IMR-90 (cell line): ENCODE measurements around the gene NPSR1. TPM values are rescaled to one million over a fixed set of nuclear protein-coding genes. Genes with fewer than 3 reads are reported as not detected.

Experiments used
- ATAC-seq: fragments of 200-7000 bp; cut with Tn5 transposase; 2 replicates; pipeline ENCODE4 v1.9.1; 2020; ENCODE audit warnings: low read depth, mild to moderate bottlenecking, moderate library complexity
- BruUV-seq: library from RNA; stranded (reverse); fragments of 400-500 nt; replicated peaks from 2 replicates; lab custom pipeline; 2021; lab: Mats Ljungman, UMichigan
- CTCF ChIA-PET: fragments of 300-600 bp; formaldehyde crosslinking; extraction: SDS; loops from one replicate; lab custom pipeline; 2021; ENCODE audit warnings: antibody characterized with exemption; lab: Yijun Ruan, JAX
- POLR2A ChIA-PET: fragments of 300-600 bp; sonication (Branson Sonifier 250); formaldehyde crosslinking; loops from one replicate; lab custom pipeline; 2022; ENCODE audit warnings: antibody characterized with exemption; ENCODE audit not compliant: unreplicated experiment; lab: Charles Lee
- DNase-seq: peaks from one replicate; pipeline ENCODE4 v3.0.0; 2013
- H2AFZ ChIP-seq: replicated peaks from 2 replicates; pipeline ENCODE3; 2013; ENCODE audit warnings: low read length, mild to moderate bottlenecking; ENCODE audit not compliant: poor library complexity
- H2AK5ac ChIP-seq: 2 replicates; pipeline ENCODE4 v1.6.1; 2013; ENCODE audit warnings: low read depth, low read length, inconsistent platforms
- H2AK9ac ChIP-seq: replicated peaks from 2 replicates; pipeline ENCODE3; 2013; ENCODE audit warnings: mild to moderate bottlenecking, low read depth, low read length, moderate library complexity; ENCODE audit not compliant: poor library complexity
- H2BK120ac ChIP-seq: 2 replicates; pipeline ENCODE4 v1.6.1; 2013; ENCODE audit warnings: low read depth, low read length, inconsistent platforms
- H2BK15ac ChIP-seq: 3 replicates; pipeline ENCODE4 v1.6.1; 2013; ENCODE audit warnings: low read depth, low read length, inconsistent platforms
- H2BK20ac ChIP-seq: 2 replicates; pipeline ENCODE4 v1.6.1; 2013; ENCODE audit warnings: low read depth, mild to moderate bottlenecking, inconsistent platforms, low read length, moderate library complexity
- H2BK5ac ChIP-seq: 2 replicates; pipeline ENCODE4 v1.6.1; 2013; ENCODE audit warnings: mild to moderate bottlenecking, low read depth, low read length, inconsistent platforms; ENCODE audit not compliant: poor library complexity, severe bottlenecking
- H3K14ac ChIP-seq: replicated peaks from 2 replicates; pipeline ENCODE4 v1.6.1; 2013; ENCODE audit warnings: low read depth, low read length, inconsistent platforms
- H3K18ac ChIP-seq: 2 replicates; pipeline ENCODE4 v1.6.1; 2013; ENCODE audit warnings: low read depth, low read length, control low read depth
- H3K23ac ChIP-seq: 2 replicates; pipeline ENCODE4 v1.6.1; 2013; ENCODE audit warnings: low read depth, low read length, inconsistent platforms
- H3K27ac ChIP-seq: 2 replicates; pipeline ENCODE4 v1.5.1; 2013; ENCODE audit warnings: mild to moderate bottlenecking, control low read depth, low read length; ENCODE audit not compliant: insufficient read depth
- H3K27me3 ChIP-seq: 2 replicates; pipeline ENCODE4 v1.6.1; 2013; ENCODE audit warnings: low read length; ENCODE audit not compliant: control insufficient read depth, insufficient read depth
- H3K36me3 ChIP-seq: 2 replicates; pipeline ENCODE4 v1.6.1; 2013; ENCODE audit warnings: low read length, mixed read lengths; ENCODE audit not compliant: control insufficient read depth, insufficient read depth
- H3K4ac ChIP-seq: 2 replicates; pipeline ENCODE4 v1.6.1; 2013; ENCODE audit warnings: low read depth, low read length, inconsistent platforms
- H3K4me1 ChIP-seq: 2 replicates; pipeline ENCODE4 v1.6.1; 2013; ENCODE audit warnings: low read length, mixed read lengths; ENCODE audit not compliant: control insufficient read depth, insufficient read depth
- H3K4me2 ChIP-seq: 2 replicates; pipeline ENCODE4 v1.6.1; 2013; ENCODE audit warnings: low read depth, mild to moderate bottlenecking, control low read depth, low read length, moderate library complexity
- H3K4me3 ChIP-seq: 2 replicates; pipeline ENCODE4 v1.5.1; 2013; ENCODE audit warnings: low read depth, mild to moderate bottlenecking, control low read depth, low read length, moderate library complexity; ENCODE audit not compliant: insufficient read depth
- H3K56ac ChIP-seq: 2 replicates; pipeline ENCODE4 v1.6.1; 2013; ENCODE audit warnings: low read length, inconsistent platforms; ENCODE audit not compliant: insufficient read depth; ENCODE audit errors: extremely low read depth
- H3K79me1 ChIP-seq, 2 experiments: 2 replicates each; pipeline ENCODE4 v1.6.1; 2013; ENCODE audit warnings: low read length in 2 of 2, inconsistent platforms in 1 of 2, low read depth in 1 of 2
- H3K9ac ChIP-seq: 2 replicates; pipeline ENCODE4 v1.6.1; 2013; ENCODE audit warnings: low read depth, low read length, control low read depth
- H3K9me1 ChIP-seq: 2 replicates; pipeline ENCODE4 v1.6.1; 2013; ENCODE audit warnings: low read length, inconsistent platforms; ENCODE audit not compliant: insufficient read depth
- H3K9me3 ChIP-seq: 2 replicates; pipeline ENCODE4 v1.6.1; 2013; ENCODE audit warnings: low read length; ENCODE audit not compliant: control insufficient read depth, insufficient read depth
- H4K20me1 ChIP-seq: 2 replicates; pipeline ENCODE4 v1.6.1; 2013; ENCODE audit warnings: low read length, inconsistent platforms; ENCODE audit not compliant: insufficient read depth
- H4K5ac ChIP-seq: 2 replicates; pipeline ENCODE4 v1.6.1; 2013; ENCODE audit warnings: mild to moderate bottlenecking, low read depth, low read length, control low read depth
- H4K8ac ChIP-seq, 2 experiments: 2 replicates each; pipeline ENCODE4 v1.6.1; 2013; ENCODE audit warnings: low read depth in 2 of 2, low read length in 2 of 2, control low read depth in 1 of 2, inconsistent platforms in 1 of 2
- H4K91ac ChIP-seq: 2 replicates; pipeline ENCODE4 v1.6.1; 2013; ENCODE audit warnings: low read depth, low read length, inconsistent platforms; ENCODE audit not compliant: insufficient read depth
- BHLHE40 ChIP-seq: fragments of 150-350 bp; IDR thresholded peaks from 2 replicates; pipeline ENCODE4 v1.6.1; 2016; ENCODE audit warnings: mild to moderate bottlenecking, low read depth, low read length
- CEBPB ChIP-seq: IDR thresholded peaks from 2 replicates; pipeline ENCODE4 v1.6.1; 2012; ENCODE audit warnings: low read depth, low read length, improper control_type of control experiment
- CHD1 ChIP-seq: IDR thresholded peaks from 2 replicates; pipeline ENCODE4 v1.6.1; 2012; ENCODE audit warnings: low read depth, low read length, improper control_type of control experiment
- FOS ChIP-seq: fragments of 150-350 bp; IDR thresholded peaks from 2 replicates; pipeline ENCODE4 v1.6.1; 2016; ENCODE audit warnings: low read depth, low read length
- MAFK ChIP-seq: IDR thresholded peaks from 2 replicates; pipeline ENCODE4 v1.6.1; 2012; ENCODE audit warnings: low read depth, low read length, improper control_type of control experiment
- MXI1 ChIP-seq: IDR thresholded peaks from 2 replicates; pipeline ENCODE4 v1.6.1; 2012; ENCODE audit warnings: low read depth, mild to moderate bottlenecking, low read length, moderate library complexity, borderline replicate concordance
- RAD21 ChIP-seq: IDR thresholded peaks from 2 replicates; pipeline ENCODE4 v1.6.1; 2012; ENCODE audit warnings: low read length, improper control_type of control experiment
- SMC3 ChIP-seq: fragments of 150-350 bp; IDR thresholded peaks from 2 replicates; pipeline ENCODE4 v1.6.1; 2016; ENCODE audit warnings: low read depth, mild to moderate bottlenecking, antibody characterized with exemption, low read length, moderate library complexity
- whole genome bisulfite sequencing, 2 experiments: methylation state at CpG; one replicate each; pipeline versions ENCODE4 v1.1.5 to v1.1.7; 2013; ENCODE audit warnings: missing lambda C conversion rate in 2 of 2; ENCODE audit not compliant: insufficient read length in 1 of 2; ENCODE audit errors: extremely low coverage in 2 of 2; 5-methylcytosine and 5-hydroxymethylcytosine counted together
- dilution Hi-C: fragments of 300-500 bp; cut with HindIII; formaldehyde crosslinking; loops from one replicate; pipeline ENCODE4 v1.14.3; 2018; ENCODE audit warnings: low sequenced_read_pairs; ENCODE audit not compliant: unreplicated experiment
- in situ Hi-C: fragments of 300-500 bp; cut with MboI; formaldehyde crosslinking; loops from 3 replicates; pipeline ENCODE4 v1.14.3; 2019; ENCODE audit warnings: low sequenced_read_pairs, inconsistent platforms, mixed read lengths
- intact Hi-C: fragments of 100-400 bp; cut with micrococcal nuclease; formaldehyde crosslinking; loops from 2 replicates; pipeline ENCODE4 v1.10.0; 2022
- polyA plus RNA-seq, 3 experiments: library from polyadenylated mRNA; depleted of rRNA; stranded (reverse); fragments of >200 nt; gene quantifications; 2 replicates each; pipeline ENCODE4 v1.2.3, GENCODE V29; 2012; ENCODE audit warnings: low replicate concordance in 1 of 3
- total RNA-seq: library from RNA; depleted of rRNA; stranded (reverse); fragments of >200 nt; gene quantifications from 2 replicates; pipeline ENCODE4 v1.2.3, GENCODE V29; 2012
- TF ChIP-seq, protein P1 (sequence below): conservative IDR thresholded peaks from 2 replicates; pipeline ENCODE4 v1.5.1; 2012; ENCODE audit warnings: mild to moderate bottlenecking, low read depth, low read length, improper control_type of control experiment
- TF ChIP-seq, protein P2 (sequence below): fragments of 150-350 bp; IDR thresholded peaks from 2 replicates; pipeline ENCODE4 v1.6.1; 2016; ENCODE audit warnings: low read depth, mild to moderate bottlenecking, low read length, moderate library complexity, borderline replicate concordance
- TF ChIP-seq, protein P3 (sequence below): fragments of 150-350 bp; IDR thresholded peaks from 2 replicates; pipeline ENCODE4 v1.6.1; 2017; ENCODE audit warnings: mild to moderate bottlenecking, antibody characterized with exemption, low read length, low read depth

The NPSR1 gene
- total and polyA plus RNA-seq, 2 of the 4 experiments (the other 2 are of a cell fraction), result not detected

DNA sequence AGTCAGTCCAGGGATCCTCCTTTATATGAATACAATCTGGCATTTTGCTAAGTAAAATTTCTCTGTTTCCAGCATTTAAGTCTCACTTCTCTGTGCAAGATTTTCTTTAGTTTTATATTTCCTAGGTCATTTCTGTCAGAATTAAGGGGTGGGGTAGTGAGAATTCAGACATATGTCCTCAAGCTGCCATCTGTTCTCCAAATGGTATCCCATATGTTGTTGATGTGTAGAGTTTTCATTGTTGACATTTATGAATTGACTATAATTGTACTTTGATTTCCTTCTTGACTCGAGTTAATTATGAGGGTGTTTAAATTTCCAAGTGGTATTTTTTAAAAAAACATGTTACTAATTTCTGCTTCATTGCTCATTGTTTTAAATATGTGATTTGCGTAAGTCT is 148.8 kb downstream of the NPSR1 start:
- intact Hi-C loops, result no loop called here

More for the DNA sequence above, 148.8 kb downstream of the NPSR1 start:
- ChIA-PET POLR2A (no interaction called here), CTCF (no interaction called here)
- H2BK20ac ChIP-seq, result no peak overlapping the region
- H2AFZ ChIP-seq, result no peak overlapping the region
- no peak overlapping the region for H2BK5ac ChIP-seq
- no peak overlapping the region for H3K56ac ChIP-seq
- no peak overlapping the region for H3K4me2 ChIP-seq
- H3K79me1 ChIP-seq, result no peaks in the 10 kb centered on the region
- TF ChIP-seq CHD1 (no peak), MXI1 (no peak), RAD21 (no peak), MAFK (no peak), FOS (no peak), BHLHE40 (no peak), SMC3 (no peak), CEBPB (no peak)
- TF ChIP-seq, protein P1, sequence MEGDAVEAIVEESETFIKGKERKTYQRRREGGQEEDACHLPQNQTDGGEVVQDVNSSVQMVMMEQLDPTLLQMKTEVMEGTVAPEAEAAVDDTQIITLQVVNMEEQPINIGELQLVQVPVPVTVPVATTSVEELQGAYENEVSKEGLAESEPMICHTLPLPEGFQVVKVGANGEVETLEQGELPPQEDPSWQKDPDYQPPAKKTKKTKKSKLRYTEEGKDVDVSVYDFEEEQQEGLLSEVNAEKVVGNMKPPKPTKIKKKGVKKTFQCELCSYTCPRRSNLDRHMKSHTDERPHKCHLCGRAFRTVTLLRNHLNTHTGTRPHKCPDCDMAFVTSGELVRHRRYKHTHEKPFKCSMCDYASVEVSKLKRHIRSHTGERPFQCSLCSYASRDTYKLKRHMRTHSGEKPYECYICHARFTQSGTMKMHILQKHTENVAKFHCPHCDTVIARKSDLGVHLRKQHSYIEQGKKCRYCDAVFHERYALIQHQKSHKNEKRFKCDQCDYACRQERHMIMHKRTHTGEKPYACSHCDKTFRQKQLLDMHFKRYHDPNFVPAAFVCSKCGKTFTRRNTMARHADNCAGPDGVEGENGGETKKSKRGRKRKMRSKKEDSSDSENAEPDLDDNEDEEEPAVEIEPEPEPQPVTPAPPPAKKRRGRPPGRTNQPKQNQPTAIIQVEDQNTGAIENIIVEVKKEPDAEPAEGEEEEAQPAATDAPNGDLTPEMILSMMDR, result no peak
- TF ChIP-seq, protein P2, sequence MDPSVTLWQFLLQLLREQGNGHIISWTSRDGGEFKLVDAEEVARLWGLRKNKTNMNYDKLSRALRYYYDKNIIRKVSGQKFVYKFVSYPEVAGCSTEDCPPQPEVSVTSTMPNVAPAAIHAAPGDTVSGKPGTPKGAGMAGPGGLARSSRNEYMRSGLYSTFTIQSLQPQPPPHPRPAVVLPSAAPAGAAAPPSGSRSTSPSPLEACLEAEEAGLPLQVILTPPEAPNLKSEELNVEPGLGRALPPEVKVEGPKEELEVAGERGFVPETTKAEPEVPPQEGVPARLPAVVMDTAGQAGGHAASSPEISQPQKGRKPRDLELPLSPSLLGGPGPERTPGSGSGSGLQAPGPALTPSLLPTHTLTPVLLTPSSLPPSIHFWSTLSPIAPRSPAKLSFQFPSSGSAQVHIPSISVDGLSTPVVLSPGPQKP, result no peak
- TF ChIP-seq, protein P3, sequence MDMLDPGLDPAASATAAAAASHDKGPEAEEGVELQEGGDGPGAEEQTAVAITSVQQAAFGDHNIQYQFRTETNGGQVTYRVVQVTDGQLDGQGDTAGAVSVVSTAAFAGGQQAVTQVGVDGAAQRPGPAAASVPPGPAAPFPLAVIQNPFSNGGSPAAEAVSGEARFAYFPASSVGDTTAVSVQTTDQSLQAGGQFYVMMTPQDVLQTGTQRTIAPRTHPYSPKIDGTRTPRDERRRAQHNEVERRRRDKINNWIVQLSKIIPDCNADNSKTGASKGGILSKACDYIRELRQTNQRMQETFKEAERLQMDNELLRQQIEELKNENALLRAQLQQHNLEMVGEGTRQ, result no peak
- H4K8ac ChIP-seq, result no peak overlapping the region
- H3K9me1 ChIP-seq, result no peaks in the 10 kb centered on the region
- H3K9me3 ChIP-seq, result no peaks in the 10 kb centered on the region
- DNase-seq (no peak), ATAC-seq (no peak)
- no peak overlapping the region for H2AK9ac ChIP-seq
- no TSS peak for BruUV-seq
- dilution Hi-C loops, result no loop called here
- no peak overlapping the region for H2AK5ac ChIP-seq
- H3K4me1 ChIP-seq, result no peaks in the 10 kb centered on the region
- no peak overlapping the region for H3K27ac ChIP-seq
- H2BK15ac ChIP-seq, result no peak overlapping the region
- H3K27me3 ChIP-seq, result no peaks in the 10 kb centered on the region
- no peak overlapping the region for H3K4ac ChIP-seq
- H3K4me3 ChIP-seq, result no peak overlapping the region
- no CpG with 5 or more reads among the region's 2 CpGs for WGBS, 2 experiments
- in situ Hi-C loops, result no loop called here
- no peak overlapping the region for H3K14ac ChIP-seq
- no peak overlapping the region for H3K23ac ChIP-seq
- H3K36me3 ChIP-seq, result no peaks in the 10 kb centered on the region
- H3K18ac ChIP-seq, result no peak overlapping the region
- H2BK120ac ChIP-seq, result no peak overlapping the region
- no peak overlapping the region for H4K5ac ChIP-seq
- no peak overlapping the region for H3K9ac ChIP-seq
- H4K20me1 ChIP-seq, result no peaks in the 10 kb centered on the region
- no peak overlapping the region for H4K91ac ChIP-seq
